Loucy (cell line): Measurements from ENCODE around the gene MORC3.

ENCODE experiments used
- H2AFZ ChIP-seq: fragments of 200-600 bp; sonication (generic); 2 replicates; pipeline ENCODE4 v1.6.0; 2016; ENCODE audit warnings: antibody characterized with exemption, mild to moderate bottlenecking, low read length, moderate library complexity
- H3F3A ChIP-seq: fragments of 200-600 bp; 2 replicates; pipeline ENCODE4 v1.6.0; 2016; ENCODE audit warnings: antibody characterized with exemption, low read depth, mild to moderate bottlenecking
- H3K27me3 ChIP-seq: fragments of 200-600 bp; sonication (generic); 2 replicates; pipeline ENCODE4 v1.6.1; 2014; ENCODE audit warnings: low read length, mild to moderate bottlenecking; ENCODE audit not compliant: insufficient read depth, poor library complexity, severe bottlenecking
- H3K36me3 ChIP-seq: fragments of 200-600 bp; sonication (generic); 2 replicates; pipeline ENCODE4 v1.6.1; 2016; ENCODE audit warnings: low read length; ENCODE audit not compliant: insufficient read depth
- H3K4me1 ChIP-seq: fragments of 200-600 bp; sonication (generic); 2 replicates; pipeline ENCODE4 v1.5.1; 2014; ENCODE audit warnings: low read length, mild to moderate bottlenecking; ENCODE audit not compliant: insufficient read depth, poor library complexity, severe bottlenecking
- H3K4me2 ChIP-seq: fragments of 200-600 bp; sonication (generic); 2 replicates; pipeline ENCODE4 v1.6.0; 2014; ENCODE audit warnings: antibody characterized with exemption, low read length, low read depth, mild to moderate bottlenecking; ENCODE audit not compliant: poor library complexity, severe bottlenecking
- H3K4me3 ChIP-seq: fragments of 200-600 bp; sonication (generic); 2 replicates; pipeline ENCODE4 v1.5.1; 2014; ENCODE audit warnings: low read length, mild to moderate bottlenecking, mixed read lengths; ENCODE audit not compliant: poor library complexity, severe bottlenecking
- H3K79me2 ChIP-seq: fragments of 200-600 bp; sonication (generic); 2 replicates; pipeline ENCODE4 v1.6.1; 2014; ENCODE audit warnings: low read length; ENCODE audit not compliant: insufficient read depth
- H3K9ac ChIP-seq: fragments of 200-600 bp; sonication (generic); 2 replicates; pipeline ENCODE4 v1.6.0; 2014; ENCODE audit warnings: mild to moderate bottlenecking, low read depth, low read length, moderate library complexity; ENCODE audit not compliant: poor library complexity, severe bottlenecking
- H3K9me2 ChIP-seq: fragments of 200-600 bp; sonication (generic); replicated peaks from 2 replicates; pipeline ENCODE4 v1.6.1; 2016; ENCODE audit warnings: low read depth, low read length, mixed read lengths
- H3K9me3 ChIP-seq: fragments of 200-600 bp; sonication (generic); 2 replicates; pipeline ENCODE4 v1.6.1; 2014; ENCODE audit warnings: mild to moderate bottlenecking, antibody characterized with exemption, low read length, low read depth; ENCODE audit not compliant: insufficient read depth
- H4K20me1 ChIP-seq: fragments of 200-600 bp; sonication (generic); 2 replicates; pipeline ENCODE4 v1.6.0; 2014; ENCODE audit warnings: antibody characterized with exemption, low read length, mild to moderate bottlenecking; ENCODE audit not compliant: insufficient read depth, poor library complexity, severe bottlenecking
- EZH2phosphoT487 ChIP-seq: fragments of 200-600 bp; IDR thresholded peaks from 2 replicates; pipeline ENCODE4 v1.6.1; 2018; ENCODE audit warnings: antibody characterized with exemption, mild to moderate bottlenecking, moderate library complexity, borderline replicate concordance
- TF ChIP-seq, protein P1 (sequence below): fragments of 200-600 bp; sonication (generic); conservative IDR thresholded peaks from 2 replicates; pipeline ENCODE4 v1.5.1; 2014; ENCODE audit warnings: mild to moderate bottlenecking, antibody characterized with exemption, low read length

MORC3 gene

DNA sequence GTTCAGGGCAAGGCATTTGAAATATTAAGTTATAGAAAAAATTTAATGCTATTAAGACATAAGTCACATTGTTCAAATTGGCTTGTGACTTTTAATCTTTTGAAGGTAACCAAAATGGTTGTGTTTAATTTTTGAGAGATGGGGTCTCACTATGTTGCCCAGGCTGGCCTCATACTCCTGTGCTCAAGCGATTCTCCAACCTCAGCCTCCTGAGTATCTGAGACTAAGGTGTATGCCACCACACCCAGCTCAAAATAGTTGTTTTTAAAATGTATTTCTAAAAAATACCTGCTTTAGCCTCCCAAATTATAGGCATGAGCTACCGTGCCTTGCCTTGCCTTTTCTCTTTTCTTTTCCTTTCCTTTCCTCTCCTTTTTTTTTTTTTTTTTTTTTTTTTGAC, 39.2 kb downstream of the MORC3 start:
- no peak overlapping the region for H2AFZ ChIP-seq

DNA sequence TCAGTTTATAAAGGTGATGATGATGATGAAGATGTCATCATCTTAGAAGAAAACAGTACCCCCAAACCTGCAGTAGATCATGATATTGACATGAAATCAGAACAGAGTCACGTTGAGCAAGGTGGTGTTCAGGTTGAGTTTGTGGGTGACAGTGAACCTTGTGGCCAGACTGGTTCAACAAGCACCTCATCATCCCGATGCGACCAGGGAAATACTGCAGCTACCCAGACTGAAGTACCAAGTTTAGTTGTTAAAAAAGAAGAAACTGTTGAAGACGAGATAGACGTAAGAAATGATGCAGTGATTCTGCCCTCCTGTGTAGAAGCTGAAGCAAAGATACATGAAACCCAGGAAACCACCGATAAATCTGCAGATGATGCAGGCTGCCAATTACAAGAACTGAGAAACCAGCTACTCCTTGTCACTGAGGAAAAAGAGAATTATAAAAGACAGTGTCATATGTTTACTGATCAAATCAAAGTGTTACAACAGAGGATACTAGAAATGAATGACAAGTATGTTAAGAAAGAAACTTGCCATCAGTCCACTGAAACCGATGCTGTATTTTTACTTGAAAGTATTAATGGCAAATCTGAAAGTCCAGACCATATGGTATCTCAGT, 49.2 kb downstream of the MORC3 start:
- no peak overlapping the region for H3K4me3 ChIP-seq
- no peaks in the 10 kb centered on the region for H3K27me3 ChIP-seq
- no peaks in the 10 kb centered on the region for H3K79me2 ChIP-seq
- H3K4me1 ChIP-seq = no peaks in the 10 kb centered on the region
- no peaks in the 10 kb centered on the region for H3K9me3 ChIP-seq
- TF ChIP-seq, protein P1, sequence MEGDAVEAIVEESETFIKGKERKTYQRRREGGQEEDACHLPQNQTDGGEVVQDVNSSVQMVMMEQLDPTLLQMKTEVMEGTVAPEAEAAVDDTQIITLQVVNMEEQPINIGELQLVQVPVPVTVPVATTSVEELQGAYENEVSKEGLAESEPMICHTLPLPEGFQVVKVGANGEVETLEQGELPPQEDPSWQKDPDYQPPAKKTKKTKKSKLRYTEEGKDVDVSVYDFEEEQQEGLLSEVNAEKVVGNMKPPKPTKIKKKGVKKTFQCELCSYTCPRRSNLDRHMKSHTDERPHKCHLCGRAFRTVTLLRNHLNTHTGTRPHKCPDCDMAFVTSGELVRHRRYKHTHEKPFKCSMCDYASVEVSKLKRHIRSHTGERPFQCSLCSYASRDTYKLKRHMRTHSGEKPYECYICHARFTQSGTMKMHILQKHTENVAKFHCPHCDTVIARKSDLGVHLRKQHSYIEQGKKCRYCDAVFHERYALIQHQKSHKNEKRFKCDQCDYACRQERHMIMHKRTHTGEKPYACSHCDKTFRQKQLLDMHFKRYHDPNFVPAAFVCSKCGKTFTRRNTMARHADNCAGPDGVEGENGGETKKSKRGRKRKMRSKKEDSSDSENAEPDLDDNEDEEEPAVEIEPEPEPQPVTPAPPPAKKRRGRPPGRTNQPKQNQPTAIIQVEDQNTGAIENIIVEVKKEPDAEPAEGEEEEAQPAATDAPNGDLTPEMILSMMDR = no peak
- TF ChIP-seq EZH2phosphoT487 = no peak
- H3K36me3 ChIP-seq = peaks cover 90% of the 10 kb centered on the region
- H3K9ac ChIP-seq = no peak overlapping the region
- no peak overlapping the region for H3K4me2 ChIP-seq
- no peak overlapping the region for H2AFZ ChIP-seq
- H4K20me1 ChIP-seq = no peaks in the 10 kb centered on the region
- H3K9me2 ChIP-seq = no peaks in the 10 kb centered on the region
- no peaks in the 10 kb centered on the region for H3F3A ChIP-seq

More for the DNA sequence above, 39.2 kb downstream of the MORC3 start:
- Histone ChIP-seq H3K27me3 (no peaks in the 10 kb centered on the region), H3K9ac (no peak overlapping the region), H3K9me2 (no peaks in the 10 kb centered on the region), H3F3A (no peaks in the 10 kb centered on the region), H3K79me2 (no peaks in the 10 kb centered on the region), H3K4me3 (no peak overlapping the region), H3K4me1 (no peaks in the 10 kb centered on the region), H3K9me3 (no peaks in the 10 kb centered on the region), H3K36me3 (peaks cover 84% of the 10 kb centered on the region), H4K20me1 (no peaks in the 10 kb centered on the region), H3K4me2 (no peak overlapping the region)
- TF ChIP-seq EZH2phosphoT487 = no peak
- TF ChIP-seq, protein P1 = no peak

DNA sequence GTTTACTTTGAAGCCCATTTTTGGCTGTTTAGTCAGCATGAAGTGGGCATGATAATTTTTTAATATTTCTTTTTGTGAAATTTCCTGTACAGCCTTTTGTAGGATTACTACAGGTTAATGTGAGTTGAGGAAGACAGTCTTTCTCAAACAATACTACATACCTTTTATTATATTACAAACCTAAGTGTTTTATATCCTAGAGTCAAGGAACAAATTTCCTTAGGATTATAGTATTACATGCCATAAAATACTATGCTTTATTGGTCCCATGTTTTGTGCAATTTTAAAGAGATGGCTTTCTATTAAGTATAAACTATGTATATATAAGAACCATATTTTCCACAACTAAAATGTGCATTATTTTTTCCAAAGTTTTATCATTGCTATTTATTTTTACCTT, 56.0 kb downstream of the MORC3 start:
- H3K79me2 ChIP-seq = no peaks in the 10 kb centered on the region
- H3F3A ChIP-seq = 0 out of 2 replicates have a peak, but pooled peaks cover 3% of the 10 kb centered on the region

More for the DNA sequence above, 56.0 kb downstream of the MORC3 start:
- Histone ChIP-seq H3K4me3 (no peak overlapping the region), H3K9me3 (no peaks in the 10 kb centered on the region), H3K27me3 (no peaks in the 10 kb centered on the region), H4K20me1 (no peaks in the 10 kb centered on the region), H3K4me2 (no peak overlapping the region), H3K9me2 (no peaks in the 10 kb centered on the region), H3K4me1 (no peaks in the 10 kb centered on the region), H2AFZ (no peak overlapping the region), H3K36me3 (peaks cover 61% of the 10 kb centered on the region), H3K9ac (no peak overlapping the region)
- TF ChIP-seq EZH2phosphoT487 = no peak
- TF ChIP-seq, protein P1 = no peak
